Measurements from ENCODE around the gene FOXN3.

The FOXN3 gene

GRCh38 chr14:89331398-89331797 lies 85.6 kb downstream of the FOXN3 start:
- DNase-seq (ENCODE audit: low spot score), result no peak

GRCh38 chr14:89330236-89331002 lies 86.6 kb downstream of the FOXN3 start:
- no peak for DNase-seq (ENCODE audit: low spot score)

- no peak for DNase-seq (ENCODE audit: low spot score)
These were observed 89.2 kb downstream of the FOXN3 start for GRCh38 chr14:89327771-89328212.

GRCh38 chr14:89325959-89326358 lies 91.1 kb downstream of the FOXN3 start:
- no peak for DNase-seq (ENCODE audit: low spot score)

GRCh38 chr14:89325299-89325883 lies 91.6 kb downstream of the FOXN3 start:
- DNase-seq (ENCODE audit: low spot score), result no peak

GRCh38 chr14:89324501-89325298 lies 92.3 kb downstream of the FOXN3 start:
- DNase-seq (ENCODE audit: low spot score), result no peak

GRCh38 chr14:89320381-89321000 lies 96.5 kb downstream of the FOXN3 start:
- DNase-seq (ENCODE audit: low spot score), result no peak

- no peak for DNase-seq (ENCODE audit: low spot score)
These were observed 97.3 kb downstream of the FOXN3 start for GRCh38 chr14:89319687-89320086.

GRCh38 chr14:89317051-89317691 lies 99.9 kb downstream of the FOXN3 start:
- DNase-seq (ENCODE audit: low spot score), result no peak

GRCh38 chr14:89315493-89316470 lies 101.3 kb downstream of the FOXN3 start:
- no peak for DNase-seq (ENCODE audit: low spot score)

GRCh38 chr14:89314274-89314673 lies 102.8 kb downstream of the FOXN3 start:
- no peak for DNase-seq (ENCODE audit: low spot score)

GRCh38 chr14:89312932-89313331 lies 104.1 kb downstream of the FOXN3 start:
- DNase-seq (ENCODE audit: low spot score), result no peak

- DNase-seq (ENCODE audit: low spot score), result no peak
These were observed 106.8 kb downstream of the FOXN3 start for GRCh38 chr14:89310211-89310610.

GRCh38 chr14:89309670-89310177 lies 107.3 kb downstream of the FOXN3 start:
- DNase-seq (ENCODE audit: low spot score), result no peak

GRCh38 chr14:89308232-89308959 lies 108.6 kb downstream of the FOXN3 start:
- no peak for DNase-seq (ENCODE audit: low spot score)

GRCh38 chr14:89307409-89307808 lies 109.6 kb downstream of the FOXN3 start:
- no peak for DNase-seq (ENCODE audit: low spot score)

GRCh38 chr14:89304972-89305703 lies 111.9 kb downstream of the FOXN3 start:
- no peak for DNase-seq (ENCODE audit: low spot score)

- no peak for DNase-seq (ENCODE audit: low spot score)
These were observed 112.5 kb downstream of the FOXN3 start for GRCh38 chr14:89304561-89304960.

All from CD4-positive, alpha-beta T cell treated with Interleukin-15 for 4 hours (primary cell).